NCI-H345 treated with DMSO at 0.1 percent for 48 hours (cell line): Measurements from ENCODE around the gene HMX2.
"Not testable (repeated sequence)": the region's sequence is repeated elsewhere in the genome, so short reads cannot be mapped to it uniquely, and the experiment has no call there.

Experiments
- DNase-seq: peaks from one replicate; lab custom pipeline; 2025; ENCODE audit not compliant: unreplicated experiment; lab: John Stamatoyannopoulos, UW

HMX2 gene

DNA sequence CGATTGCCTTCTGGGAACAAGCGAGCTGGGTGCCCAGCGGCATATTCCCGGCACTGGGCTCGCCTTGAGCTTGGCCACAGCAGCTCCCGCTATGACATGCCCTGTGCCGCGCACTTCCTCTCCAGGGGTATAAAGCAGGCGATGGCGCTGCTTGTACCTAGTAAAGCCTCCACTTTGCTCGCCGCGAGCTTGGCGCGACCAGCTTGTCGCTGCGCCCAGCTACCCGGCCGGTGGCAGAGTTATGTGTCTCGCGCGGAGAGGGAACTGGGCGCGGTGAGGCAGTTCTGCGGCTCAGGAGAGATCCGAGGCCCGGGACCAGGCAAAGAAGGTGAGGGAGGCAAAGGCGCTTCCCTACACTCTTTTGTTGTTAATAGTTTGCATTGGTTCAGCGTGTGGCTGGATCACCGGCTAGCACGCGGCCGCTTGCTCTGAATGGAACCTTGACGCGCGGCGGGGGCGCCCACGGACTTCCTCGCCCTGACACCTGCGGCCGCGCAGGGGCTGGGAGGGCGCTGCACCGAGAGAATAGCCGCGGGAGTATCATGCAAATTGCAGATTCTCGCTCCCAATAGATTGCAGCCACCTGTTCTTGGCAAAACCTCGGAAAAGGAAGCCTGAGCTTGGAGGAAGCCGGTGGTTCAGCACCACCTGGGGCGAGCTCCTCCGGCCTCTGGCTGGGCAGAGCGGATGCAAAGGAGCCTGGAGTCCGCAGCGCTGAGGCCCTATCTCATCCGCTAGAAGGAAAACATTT, 3.2 kb downstream of the HMX2 start:
- DNase-seq, result no peak

GRCh38 chr10:123151737-123152135, 3.8 kb downstream of the HMX2 start:
- DNase-seq, result no peak

GRCh38 chr10:123153486-123154091, 5.7 kb downstream of the HMX2 start:
- no peak for DNase-seq

- peak; percentile 93 for DNase-seq
Measured at GRCh38 chr10:123154092-123154710, 6.3 kb downstream of the HMX2 start, which contains the start of gene BUB3. Gene BUB3, plus strand, starts transcription at chr10:123154402. Its CDS starts 516 bp downstream, at chr10:123154918.

DNA sequence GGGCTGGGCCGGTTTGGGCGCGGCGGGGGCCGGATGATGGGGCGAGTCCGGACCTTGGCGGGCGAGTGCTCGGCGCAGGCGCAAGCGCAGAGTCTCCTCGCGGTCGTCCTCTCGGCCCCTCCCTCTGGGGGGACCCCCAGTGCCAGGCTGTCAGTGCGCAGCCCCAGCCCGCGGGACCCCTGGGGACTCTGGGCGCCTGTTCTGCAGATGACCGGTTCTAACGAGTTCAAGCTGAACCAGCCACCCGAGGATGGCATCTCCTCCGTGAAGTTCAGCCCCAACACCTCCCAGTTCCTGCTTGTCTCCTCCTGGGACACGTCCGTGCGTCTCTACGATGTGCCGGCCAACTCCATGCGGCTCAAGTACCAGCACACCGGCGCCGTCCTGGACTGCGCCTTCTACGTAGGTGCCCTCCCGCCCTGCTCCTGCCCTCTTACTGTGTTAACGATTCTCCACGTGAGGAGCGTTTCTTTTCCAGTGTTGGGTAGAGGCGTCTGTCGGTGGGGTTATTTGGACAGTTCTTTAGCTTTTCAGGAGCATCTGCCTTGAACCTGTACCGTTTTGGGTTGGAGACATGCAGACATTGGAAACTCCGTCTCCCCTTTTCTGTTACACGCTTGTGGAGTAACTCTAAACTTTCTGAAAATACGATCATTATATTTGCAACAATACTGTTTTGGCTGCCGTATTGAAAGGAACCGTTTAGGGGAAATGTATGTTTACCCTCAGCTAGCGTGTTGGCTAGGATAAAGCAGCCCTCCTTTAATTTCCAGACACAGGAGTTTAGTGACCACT, 7.0 kb downstream of the HMX2 start:
- DNase-seq, result no peak

- no peak for DNase-seq
Measured at GRCh38 chr10:123156078-123156477, 8.1 kb downstream of the HMX2 start.

DNA sequence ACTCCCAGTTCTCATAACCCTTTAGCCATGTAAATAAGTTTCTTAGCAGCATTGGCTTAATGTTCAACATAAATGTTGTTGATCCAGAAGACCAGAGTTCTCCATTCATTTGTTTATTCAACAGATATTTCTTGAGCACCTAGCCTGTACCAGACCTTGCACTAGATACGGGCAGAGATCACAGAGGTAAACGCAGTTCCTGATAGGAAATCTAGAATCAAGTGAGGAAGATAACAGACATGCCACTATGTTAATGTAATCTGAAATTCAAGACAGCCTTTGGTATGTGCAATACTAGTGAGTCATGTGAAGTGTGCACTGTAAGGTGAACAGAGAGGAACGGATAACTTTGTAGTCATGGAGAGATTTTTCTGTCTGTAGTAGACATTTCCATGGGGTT, 9.3 kb downstream of the HMX2 start:
- DNase-seq, result no peak

GRCh38 chr10:123158682-123159081, 10.7 kb downstream of the HMX2 start:
- DNase-seq, result no peak

GRCh38 chr10:123160311-123160980, 12.5 kb downstream of the HMX2 start:
- DNase-seq, result no peak

- no peak for DNase-seq
Measured at GRCh38 chr10:123164319-123164718, 16.4 kb downstream of the HMX2 start.

- no peak for DNase-seq
Measured at GRCh38 chr10:123165445-123166072, 17.6 kb downstream of the HMX2 start.

GRCh38 chr10:123166618-123167017, 18.7 kb downstream of the HMX2 start:
- DNase-seq, result no peak

DNA sequence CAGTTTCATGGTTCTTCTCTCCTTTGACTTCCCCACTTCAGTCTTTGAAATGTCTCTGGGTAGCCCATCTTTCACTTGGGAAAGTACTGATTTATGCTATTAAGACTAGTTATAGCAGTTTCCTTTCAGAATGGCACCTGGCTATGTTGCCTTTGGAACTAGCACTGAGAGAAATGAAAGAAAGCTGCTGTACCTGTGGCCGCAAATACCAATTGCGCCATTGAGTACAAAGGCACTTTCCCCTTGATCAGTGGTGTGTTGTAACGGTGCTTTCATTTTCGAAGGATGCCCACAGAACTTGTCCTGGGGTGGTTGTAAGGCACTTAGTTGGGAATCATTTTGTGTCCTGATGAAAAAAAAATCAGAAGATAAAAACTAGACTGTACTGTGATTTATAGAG, 23.0 kb downstream of the HMX2 start:
- no peak for DNase-seq

GRCh38 chr10:123171616-123172015, 23.7 kb downstream of the HMX2 start:
- DNase-seq, result not testable (repeated sequence)

GRCh38 chr10:123175389-123176387, 27.8 kb downstream of the HMX2 start:
- DNase-seq, result no peak

- DNase-seq, result not testable (repeated sequence)
Measured at GRCh38 chr10:123178390-123178789, 30.5 kb downstream of the HMX2 start.

DNA sequence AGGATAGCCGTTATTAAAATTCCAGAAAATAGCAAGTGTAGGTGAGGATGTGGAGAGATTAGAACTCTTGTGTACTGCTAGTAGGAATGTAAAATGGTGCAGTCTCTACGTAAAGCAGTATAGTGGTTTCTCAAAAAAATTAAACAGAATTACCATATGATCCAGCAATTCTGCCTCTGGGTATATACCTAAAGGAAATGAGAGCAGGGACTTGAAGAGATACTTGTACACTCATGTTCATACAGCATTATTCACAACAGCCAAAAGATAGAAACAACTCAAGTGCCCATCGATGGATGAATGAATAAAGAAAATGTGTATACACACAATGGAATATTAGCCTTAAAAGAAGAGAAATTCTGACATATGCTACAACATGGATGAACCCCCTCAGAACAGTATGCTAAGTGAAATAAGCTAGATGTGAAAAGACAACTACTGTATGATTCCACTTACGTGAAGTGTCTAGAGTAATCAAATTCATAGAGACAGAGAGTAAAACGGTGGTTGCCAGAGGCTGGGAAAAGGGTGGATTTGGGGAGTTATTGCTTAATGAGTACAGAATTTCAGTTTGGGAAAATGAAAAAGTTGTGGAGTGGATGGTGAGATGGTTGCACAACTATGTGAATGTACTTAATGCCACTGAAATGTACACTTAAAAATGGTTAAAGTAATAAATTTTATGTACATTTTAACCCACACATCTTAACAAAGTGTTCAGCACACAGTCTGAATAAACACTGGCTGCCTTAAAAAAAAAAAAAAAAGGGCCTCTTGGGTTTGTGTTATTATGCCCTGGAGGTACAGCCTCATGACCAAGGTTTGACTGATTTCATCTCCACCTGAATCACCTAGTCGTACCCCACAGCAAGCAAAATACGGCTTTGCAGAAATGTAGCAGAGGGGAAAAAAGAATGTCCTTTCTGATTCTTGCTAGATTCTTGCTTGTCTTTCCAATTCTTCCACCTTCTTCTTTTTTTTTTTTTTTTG, 32.5 kb downstream of the HMX2 start:
- DNase-seq, result no peak

DNA sequence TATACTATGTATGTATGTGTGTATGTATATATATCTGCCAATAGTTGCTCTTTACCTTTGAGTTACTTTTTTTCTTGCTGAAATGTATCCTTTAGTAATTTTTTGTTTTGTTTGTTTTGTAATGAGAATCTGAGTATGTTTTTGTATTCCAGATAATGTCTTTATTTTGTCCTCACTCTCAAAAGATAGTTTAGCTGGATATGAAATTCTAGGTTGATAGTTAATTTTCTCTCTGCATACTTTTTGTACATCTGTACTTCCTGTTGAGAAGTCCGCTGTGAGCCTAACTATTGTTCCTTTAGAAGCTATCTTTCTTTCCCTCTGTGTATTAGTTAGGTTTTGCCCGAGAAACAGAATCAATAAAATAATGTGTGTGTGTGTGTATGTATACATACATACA, 35.8 kb downstream of the HMX2 start:
- no peak for DNase-seq
